Stimulated activated CD4-positive, alpha-beta T cell treated with anti-CD3 and anti-CD28 coated beads, Interleukin-2, amount 100 ng/mL, for 48 hours (primary cell): ENCODE measurements around the gene IQSEC1.
"Not testable (repeated sequence)": the region's sequence is repeated elsewhere in the genome, so short reads cannot be mapped to it uniquely, and the experiment has no call there.

Experiments used
- DNase-seq, 2 donors: peaks; one replicate each; pipeline ENCODE4 v3.0.0-alpha.2; 2020

Gene IQSEC1

GRCh38 chr3:12884790-12885582 is 188.2 kb downstream of the IQSEC1 start:
- no peak for DNase-seq

DNA sequence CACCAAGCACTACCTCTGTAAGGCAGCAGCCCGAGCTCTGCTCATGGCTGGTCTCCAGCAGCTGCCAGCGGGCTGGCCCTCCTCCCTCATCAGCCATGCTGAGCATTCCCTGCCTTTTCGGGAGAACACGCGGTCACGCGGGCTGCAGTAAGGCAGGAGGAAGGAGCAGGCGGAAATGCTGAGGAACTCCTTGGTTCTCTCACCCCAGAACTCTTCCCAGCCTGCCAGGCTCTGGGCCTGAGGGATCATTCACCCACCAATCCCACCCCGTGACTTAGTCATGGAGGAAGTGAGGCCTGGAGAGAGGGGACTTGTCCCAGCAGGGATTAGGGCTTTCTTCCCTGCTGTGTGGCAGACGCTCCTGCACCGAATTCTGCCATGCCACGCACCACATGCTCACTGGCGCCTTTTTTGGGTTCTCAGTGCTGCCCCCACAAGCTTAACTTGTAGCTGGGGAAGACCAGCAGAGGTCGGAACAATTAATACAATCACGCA is 189.0 kb downstream of the IQSEC1 start:
- no peak for DNase-seq

- no peak for DNase-seq
Observed at GRCh38 chr3:12882336-12883310, 190.6 kb downstream of the IQSEC1 start.

DNA sequence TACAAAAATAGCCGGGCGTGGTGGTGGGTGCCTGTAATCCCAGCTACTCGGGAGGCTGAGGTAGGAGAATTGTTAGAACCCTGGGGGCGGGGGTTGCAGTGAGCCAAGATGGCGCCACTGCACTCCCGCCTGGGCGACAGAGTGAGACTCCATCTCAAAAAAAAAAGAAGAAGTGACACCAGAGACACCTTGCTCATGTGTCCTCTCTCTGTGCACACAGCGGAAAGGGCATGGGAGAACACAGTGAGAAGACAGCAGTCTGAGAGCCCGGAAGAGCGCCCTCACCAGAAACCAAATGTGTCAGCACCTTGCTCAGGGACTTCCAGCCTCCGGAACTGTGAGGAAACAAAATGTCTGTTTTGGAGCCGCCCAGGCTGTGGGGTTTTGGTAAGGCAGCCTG is 191.4 kb downstream of the IQSEC1 start:
- DNase-seq: not testable (repeated sequence)

- no peak for DNase-seq
Observed at GRCh38 chr3:12879191-12879815, 193.9 kb downstream of the IQSEC1 start.

DNA sequence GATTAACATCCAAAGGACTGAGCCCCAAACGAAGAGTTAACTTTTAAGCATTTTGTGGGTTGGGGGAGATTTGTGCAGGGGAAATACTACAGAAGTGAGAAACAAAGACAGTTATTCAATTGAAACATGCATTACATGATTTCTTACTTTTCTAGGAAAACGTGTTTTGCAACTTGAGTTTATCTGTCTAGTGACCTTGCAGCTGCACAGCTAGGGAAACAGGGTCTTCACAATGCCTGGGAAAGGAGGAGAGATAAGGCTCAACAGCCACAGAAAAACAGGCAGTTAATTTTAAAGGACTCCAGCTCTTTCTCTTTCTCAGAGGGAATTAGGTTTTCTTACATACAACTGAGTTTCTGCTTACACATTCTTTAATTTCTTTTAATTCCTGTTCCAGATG is 194.5 kb downstream of the IQSEC1 start:
- DNase-seq: not testable (repeated sequence)

DNA sequence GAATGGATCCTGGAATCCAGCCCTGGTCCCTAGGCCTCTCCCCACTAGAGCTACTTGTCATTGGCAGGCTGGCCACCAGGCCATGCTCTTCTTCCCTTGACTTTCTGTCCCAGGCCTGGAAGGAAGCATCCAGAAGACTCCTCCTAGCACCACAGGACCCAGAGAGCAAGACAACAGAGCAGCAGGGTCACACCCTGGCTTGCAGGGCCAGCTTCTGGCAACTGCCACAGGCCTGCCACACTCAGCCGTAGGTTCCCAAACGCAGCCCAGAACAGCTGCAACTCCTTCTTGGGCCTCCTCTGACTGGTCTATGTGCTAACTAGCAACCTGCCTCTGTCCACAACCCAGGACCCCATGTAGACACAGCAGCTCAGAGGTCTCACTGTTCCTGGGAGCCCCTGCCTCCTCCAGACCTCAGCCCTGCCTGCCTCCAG is 195.1 kb downstream of the IQSEC1 start:
- DNase-seq: no peak

- no peak for DNase-seq
Observed at GRCh38 chr3:12877040-12877439, 196.2 kb downstream of the IQSEC1 start.

- no peak for DNase-seq
Observed at GRCh38 chr3:12875857-12876836, 197.1 kb downstream of the IQSEC1 start.

- no peak for DNase-seq
Observed at GRCh38 chr3:12871404-12871983, 201.7 kb downstream of the IQSEC1 start.

DNA sequence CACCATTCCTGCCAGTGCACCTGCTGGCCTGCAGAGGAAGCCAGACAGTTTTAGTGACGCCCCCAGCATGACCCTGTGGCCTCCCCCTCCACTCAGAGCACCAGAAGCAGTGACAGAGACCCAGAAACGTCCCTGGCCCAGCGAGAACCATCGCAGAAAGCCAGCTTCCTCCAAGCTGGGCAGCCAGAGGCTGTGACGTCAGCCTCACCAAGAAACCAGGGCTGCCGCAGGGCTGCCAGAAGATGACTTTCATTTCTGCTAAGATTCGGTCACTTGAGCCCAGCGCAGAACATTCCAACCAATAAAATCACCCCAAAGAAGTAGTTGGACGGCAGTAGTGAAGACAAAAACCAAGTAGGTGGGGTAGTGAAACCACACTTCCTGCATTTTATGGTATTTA is 202.3 kb downstream of the IQSEC1 start:
- DNase-seq: no peak

DNA sequence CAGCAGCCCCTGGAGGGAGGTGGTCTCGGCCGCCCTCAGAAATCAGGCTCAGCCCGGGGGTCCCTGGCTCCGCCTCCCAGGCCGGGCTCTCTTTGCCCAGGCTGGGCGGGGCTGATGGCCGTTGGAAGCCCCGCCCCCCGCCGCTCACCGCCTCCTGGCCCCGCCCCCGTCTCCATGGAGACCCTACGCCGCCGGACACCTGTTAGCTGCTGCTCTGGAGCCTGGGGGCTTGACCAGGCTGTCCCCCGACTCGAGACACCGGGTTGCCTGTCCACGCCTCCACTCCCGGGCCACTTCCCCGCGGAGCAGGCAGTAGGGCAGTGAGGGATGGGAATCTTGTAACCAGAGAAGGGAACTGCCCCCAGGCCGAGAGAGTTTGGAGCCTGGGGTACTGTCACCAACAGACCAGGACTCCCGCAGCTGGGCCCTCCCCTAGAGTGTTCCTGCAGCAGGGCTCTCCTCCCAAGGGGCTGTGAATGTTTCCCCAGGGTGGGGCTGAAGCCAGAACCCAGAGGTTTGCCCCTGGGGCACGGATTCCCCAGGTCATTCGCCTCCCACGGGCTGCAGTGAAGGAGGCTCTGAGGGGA is 204.1 kb downstream of the IQSEC1 start:
- peak; percentile 28 to 44 for DNase-seq

- DNase-seq: peak; percentile 55 to 58
Observed at GRCh38 chr3:12868039-12869034, 204.9 kb downstream of the IQSEC1 start.

DNA sequence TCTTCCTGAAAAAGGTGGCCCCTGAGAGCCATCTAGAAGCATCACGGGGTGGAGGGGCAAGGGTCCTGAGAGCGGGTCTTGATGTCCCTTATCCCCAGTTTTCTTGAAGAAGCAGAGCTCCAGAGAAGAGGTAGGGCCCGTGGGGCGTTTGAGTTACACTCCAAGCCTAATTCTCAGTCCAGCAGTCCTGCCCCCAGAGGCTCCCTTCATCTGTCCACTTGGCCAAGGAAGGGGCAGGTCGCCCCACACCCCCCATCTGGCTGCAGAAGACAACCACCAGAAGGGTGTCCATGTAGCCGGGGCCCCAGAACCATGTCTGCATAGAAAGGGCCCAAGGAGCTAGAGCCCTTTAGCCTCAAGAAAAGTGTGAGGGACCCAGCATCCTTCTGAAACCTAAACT is 206.4 kb downstream of the IQSEC1 start:
- no peak for DNase-seq

DNA sequence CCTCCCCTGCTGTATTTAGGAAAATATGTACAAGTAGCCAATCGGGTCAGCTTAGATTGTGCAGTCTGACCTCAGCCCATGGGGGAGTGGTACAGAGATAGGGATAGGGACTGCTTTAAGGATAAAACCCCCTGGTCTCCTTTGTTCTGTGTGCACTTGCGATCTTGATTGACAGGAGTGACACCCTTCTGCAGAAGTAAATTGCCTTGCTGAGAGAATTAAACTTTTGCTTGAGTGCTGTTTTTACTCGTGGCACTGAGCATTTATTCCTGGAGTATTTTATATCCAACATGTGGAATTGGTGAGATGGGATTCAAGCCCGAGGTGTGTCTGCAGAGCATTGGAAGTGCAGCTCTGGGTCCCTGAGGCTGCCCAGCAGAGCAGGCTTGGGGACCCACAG is 208.0 kb downstream of the IQSEC1 start:
- DNase-seq: no peak

- DNase-seq: no peak
Observed at GRCh38 chr3:12862387-12862786, 210.8 kb downstream of the IQSEC1 start.

DNA sequence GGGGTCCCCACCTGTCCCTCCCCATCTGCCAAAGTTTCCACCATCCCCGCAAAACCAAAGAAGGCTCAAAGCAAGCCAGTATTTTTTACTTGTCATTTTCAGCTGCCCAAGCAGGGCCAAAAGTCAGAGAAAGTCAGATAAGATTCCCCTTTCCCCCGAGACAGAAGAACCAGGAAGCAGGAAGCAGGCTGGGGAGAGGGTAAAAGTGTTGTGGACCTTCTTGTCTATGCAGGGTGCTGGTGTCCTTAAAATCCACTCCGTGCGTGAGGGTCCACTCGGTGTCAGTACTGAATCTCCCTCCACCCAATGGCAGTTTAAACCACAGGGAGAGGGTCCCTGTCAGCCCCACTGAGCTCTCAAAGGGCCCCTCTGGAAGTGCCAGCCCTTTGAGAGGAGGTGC is 211.6 kb downstream of the IQSEC1 start:
- DNase-seq: no peak

DNA sequence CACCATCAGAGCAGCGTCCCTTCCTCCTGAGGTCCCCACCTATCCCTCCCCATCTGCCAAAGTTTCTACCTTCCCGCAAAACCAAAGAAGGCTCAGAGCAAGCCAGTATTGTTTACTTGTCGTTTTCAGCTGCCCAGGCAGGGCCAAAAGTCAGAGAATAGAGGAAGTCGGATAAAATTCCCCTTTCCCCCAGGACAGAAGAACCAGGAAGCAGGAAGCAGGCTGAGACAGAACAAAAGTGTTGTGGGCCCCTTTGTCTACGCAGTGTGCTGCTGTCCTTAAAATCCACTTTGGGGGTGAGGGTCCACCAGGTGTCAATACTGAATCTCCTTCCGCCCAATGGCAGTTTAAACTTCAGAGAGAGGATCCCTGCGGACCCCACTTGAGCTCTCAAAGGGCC is 213.4 kb downstream of the IQSEC1 start:
- DNase-seq: no peak

GRCh38 chr3:12856626-12857025 is 216.6 kb downstream of the IQSEC1 start:
- DNase-seq: no peak

- DNase-seq: no peak
Observed at GRCh38 chr3:12854565-12854964, 218.7 kb downstream of the IQSEC1 start.
